ENCODE data around the gene ZNF839.
"Not testable (repeated sequence)": the region's sequence is repeated elsewhere in the genome, so short reads cannot be mapped to it uniquely, and the experiment has no call there.

The ZNF839 gene

GRCh38 chr14:102344084-102344483 is 24.5 kb downstream of the ZNF839 start:
- no peak for DNase-seq

GRCh38 chr14:102344485-102344884 is 24.9 kb downstream of the ZNF839 start:
- no peak for DNase-seq

- no peak for DNase-seq
Measured at GRCh38 chr14:102345232-102345631, 25.7 kb downstream of the ZNF839 start.

GRCh38 chr14:102346645-102347044 is 27.1 kb downstream of the ZNF839 start:
- DNase-seq, result no peak

GRCh38 chr14:102348376-102348775 is 28.8 kb downstream of the ZNF839 start:
- DNase-seq, result no peak

- no peak for DNase-seq
Measured at GRCh38 chr14:102351023-102351422, 31.5 kb downstream of the ZNF839 start.

- not testable (repeated sequence) for DNase-seq
Measured at GRCh38 chr14:102351593-102351992, 32.0 kb downstream of the ZNF839 start.

- no peak for DNase-seq
Measured at GRCh38 chr14:102352213-102352612, 32.7 kb downstream of the ZNF839 start.

- DNase-seq, result no peak
Measured at GRCh38 chr14:102353126-102353619, 33.6 kb downstream of the ZNF839 start.

GRCh38 chr14:102356280-102356679 is 36.7 kb downstream of the ZNF839 start:
- no peak for DNase-seq

GRCh38 chr14:102359341-102359740 is 39.8 kb downstream of the ZNF839 start:
- no peak for DNase-seq

GRCh38 chr14:102360388-102360787 is 40.8 kb downstream of the ZNF839 start:
- DNase-seq, result no peak

GRCh38 chr14:102362084-102362483 is 42.5 kb downstream of the ZNF839 start:
- DNase-seq, result peak; percentile 19

GRCh38 chr14:102362545-102363181 is 43.1 kb downstream of the ZNF839 start, which contains the start of the genes CINP and TECPR2:
CINP (minus strand) TSS chr14:102362890; CDS start chr14:102362851, 39 bp downstream.
TECPR2 (plus strand) TSS chr14:102362941; CDS start chr14:102376722, 13,781 bp downstream.
- peak; percentile 98 for DNase-seq

GRCh38 chr14:102363182-102363943 is 43.8 kb downstream of the ZNF839 start:
- DNase-seq, result peak; percentile 47

GRCh38 chr14:102370305-102370809 is 50.8 kb downstream of the ZNF839 start:
- DNase-seq, result peak; percentile 54

- no peak for DNase-seq
Measured at GRCh38 chr14:102371361-102371760, 51.8 kb downstream of the ZNF839 start.

GRCh38 chr14:102373110-102373509 is 53.6 kb downstream of the ZNF839 start:
- DNase-seq, result no peak

GRCh38 chr14:102374264-102374663 is 54.7 kb downstream of the ZNF839 start:
- DNase-seq, result no peak

- DNase-seq, result no peak
Measured at GRCh38 chr14:102375119-102375518, 55.6 kb downstream of the ZNF839 start.

GRCh38 chr14:102377696-102378095 is 58.1 kb downstream of the ZNF839 start:
- no peak for DNase-seq

- no peak for DNase-seq
Measured at GRCh38 chr14:102378830-102379229, 59.3 kb downstream of the ZNF839 start.

- DNase-seq, result no peak
Measured at GRCh38 chr14:102387086-102387485, 67.5 kb downstream of the ZNF839 start.

- DNase-seq, result peak; percentile 63
Measured at GRCh38 chr14:102389246-102389645, 69.7 kb downstream of the ZNF839 start.
